CD4-positive, alpha-beta memory T cell (primary cell): ENCODE data around the gene UBE3C. TPM values are rescaled to one million over a fixed set of nuclear protein-coding genes. Genes with fewer than 3 reads are reported as not detected.
"Not testable (repeated sequence)": the region's sequence is repeated elsewhere in the genome, so short reads cannot be mapped to it uniquely, and the experiment has no call there.

ENCODE experiments used
- CTCF ChIA-PET: fragments of 350-600 bp; sonication (Branson Sonifier 250); formaldehyde crosslinking; loops from one replicate; lab custom pipeline; 2021; ENCODE audit warnings: inconsistent platforms; ENCODE audit not compliant: partially characterized antibody; lab: Charles Lee
- POLR2A ChIA-PET: fragments of 350-600 bp; sonication (Branson Sonifier 250); formaldehyde crosslinking; loops from one replicate; lab custom pipeline; 2021; ENCODE audit not compliant: partially characterized antibody; lab: Charles Lee
- DNase-seq, 5 donors: peaks; one replicate each; pipeline versions ENCODE4 v3.0.0 to v3.0.0-alpha.2; 2020 to 2022; ENCODE audit warnings: mixed read lengths in 1 of 5
- H3K27ac ChIP-seq: one replicate; pipeline ENCODE4 v1.7.0; 2013; ENCODE audit warnings: low read depth, low read length
- H3K27me3 ChIP-seq: 2 replicates; pipeline ENCODE4 v1.7.0; 2013; ENCODE audit warnings: mild to moderate bottlenecking, low read length, moderate library complexity; ENCODE audit not compliant: insufficient read depth
- H3K36me3 ChIP-seq: 2 replicates; pipeline ENCODE4 v1.7.0; 2013; ENCODE audit warnings: mild to moderate bottlenecking, low read length, moderate library complexity; ENCODE audit not compliant: insufficient read depth
- H3K4me1 ChIP-seq: 2 replicates; pipeline ENCODE4 v1.7.0; 2013; ENCODE audit warnings: mild to moderate bottlenecking, low read length, moderate library complexity; ENCODE audit not compliant: insufficient read depth
- H3K4me3 ChIP-seq, 2 donors: one replicate each; pipeline ENCODE4 v1.7.0; 2013; ENCODE audit warnings: low read length in 2 of 2, mild to moderate bottlenecking in 1 of 2
- H3K9me3 ChIP-seq, 2 donors: one replicate each; pipeline ENCODE4 v1.7.0; 2013; ENCODE audit warnings: low read length in 2 of 2, control low read depth in 1 of 2; ENCODE audit not compliant: control insufficient read depth in 1 of 2
- H3K27ac Mint-ChIP-seq, 7 donors: one replicate each; pipeline ENCODE4 v1.8.0; 2020 to 2021; ENCODE audit warnings: mixed read lengths in 7 of 7, mild to moderate bottlenecking in 6 of 7, inconsistent platforms in 3 of 7, moderate library complexity in 3 of 7
- H3K27me3 Mint-ChIP-seq, 2 donors: one replicate each; pipeline ENCODE4 v1.8.0; 2020 to 2021; ENCODE audit warnings: mixed read lengths in 2 of 2
- H3K36me3 Mint-ChIP-seq, 2 donors: one replicate each; pipeline ENCODE4 v1.8.0; 2020 to 2021; ENCODE audit warnings: mixed read lengths in 2 of 2, inconsistent platforms in 1 of 2, mild to moderate bottlenecking in 1 of 2
- H3K4me1 Mint-ChIP-seq, 4 donors: one replicate each; pipeline ENCODE4 v1.8.0; 2020 to 2021; ENCODE audit warnings: mixed read lengths in 4 of 4, mild to moderate bottlenecking in 1 of 4
- H3K4me3 Mint-ChIP-seq, 8 donors: one replicate each; pipeline ENCODE4 v1.8.0; 2020 to 2021; ENCODE audit warnings: mixed read lengths in 8 of 8, mild to moderate bottlenecking in 7 of 8, moderate library complexity in 6 of 8, inconsistent platforms in 3 of 8
- H3K9me3 Mint-ChIP-seq, 8 donors: one replicate each; pipeline ENCODE4 v1.8.0; 2020 to 2021; ENCODE audit warnings: mixed read lengths in 8 of 8, mild to moderate bottlenecking in 5 of 8, inconsistent platforms in 3 of 8, moderate library complexity in 1 of 8
- intact Hi-C: fragments of 100-400 bp; cut with micrococcal nuclease; formaldehyde crosslinking; loops from one replicate; pipeline ENCODE4 v1.15.1; 2023
- polyA plus RNA-seq, 2 donors: library from polyadenylated mRNA; unstranded; fragments of 300-500 nt; fragmentation: Illumina TruSeq; gene quantifications; one replicate each; pipeline ENCODE4 v1.2.3, GENCODE V29; 2021
- total RNA-seq, 2 experiments: library from RNA; stranded (reverse); gene quantifications; one replicate each; pipeline ENCODE4 v1.2.3, GENCODE V29; 2021

Gene UBE3C
- total and polyA plus RNA-seq, 4 experiments from 2014 or later: 32.6 to 59.7 (median 46.8) TPM

DNA sequence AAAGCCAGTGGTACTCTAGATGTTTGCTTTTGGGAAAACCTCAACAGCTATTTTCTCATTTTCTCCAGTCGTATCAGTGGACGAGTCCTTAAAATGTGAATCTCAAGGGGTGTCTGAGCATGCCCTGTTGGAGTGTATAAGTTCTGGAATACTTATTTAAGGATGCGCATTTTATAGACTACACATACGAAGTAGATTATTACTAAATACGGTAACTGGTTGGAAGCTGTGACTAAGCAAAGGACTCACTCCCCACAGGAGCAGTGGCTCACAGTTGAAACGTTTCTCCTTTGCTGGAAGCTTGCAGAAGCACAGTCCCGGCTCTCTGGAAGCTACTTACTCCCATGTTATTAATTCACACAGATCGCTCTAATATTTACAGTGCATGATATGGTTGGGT lies 107.3 kb downstream of the UBE3C start:
- Mint-ChIP-seq H3K27ac (peak overlapping the region in 2 of 7 donors; percentile 3 to 42), H3K9me3 (no peaks in the 10 kb centered on the region), H3K4me1 (peaks cover 0 to 6% (median 2%) of the 10 kb centered on the region in 4 donors), H3K4me3 (no peak overlapping the region), H3K36me3 (peaks cover 6 to 31% of the 10 kb centered on the region in 2 donors), H3K27me3 (no peaks in the 10 kb centered on the region)
- Histone ChIP-seq H3K4me1 (no peaks in the 10 kb centered on the region), H3K4me3 (no peak overlapping the region), H3K9me3 (no peaks in the 10 kb centered on the region), H3K36me3 (no peaks in the 10 kb centered on the region), H3K27me3 (no peaks in the 10 kb centered on the region), H3K27ac (no peak overlapping the region)
- POLR2A ChIA-PET: no interaction called here
- intact Hi-C loops: no loop called here
- CTCF ChIA-PET: interaction anchor here (0.9 to 1.4 kb wide), 2 partner anchors 16 to 37 kb away, joined by 3 read pairs; no protein-coding TSS in a partner anchor
- DNase-seq: no peak

DNA sequence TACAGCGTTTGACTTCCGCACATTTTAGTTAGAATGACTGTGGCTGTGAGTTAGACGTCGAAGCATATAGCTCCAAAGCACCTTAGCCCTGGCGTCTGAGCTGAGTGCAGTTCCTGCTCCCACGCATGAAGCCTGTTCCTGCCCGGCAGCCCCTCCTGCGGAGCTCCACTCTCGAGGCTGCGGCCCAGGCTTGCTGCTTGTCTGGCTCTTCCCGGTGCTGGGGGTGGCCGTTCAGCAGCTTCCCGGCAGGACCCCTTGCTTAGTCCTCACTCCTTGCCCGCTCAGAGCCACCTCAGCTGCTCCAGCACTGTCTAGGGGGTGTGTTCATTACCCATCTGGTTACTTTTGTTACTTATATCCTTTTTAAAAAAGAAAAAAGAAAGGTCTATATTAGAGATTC lies 109.9 kb downstream of the UBE3C start:
- intact Hi-C loops: no loop called here
- ChIA-PET CTCF (interaction anchor here (0.7 to 4.2 kb wide), 9 partner anchors 9 to 342 kb away, joined by 3 to 23 read pairs (median 4); no protein-coding TSS in a partner anchor), POLR2A (no interaction called here)
- H3K4me1 ChIP-seq: no peaks in the 10 kb centered on the region
- Mint-ChIP-seq H3K9me3 (no peaks in the 10 kb centered on the region), H3K27me3 (no peaks in the 10 kb centered on the region), H3K4me3 (no peak overlapping the region), H3K4me1 (peaks cover 0 to 3% (median 1%) of the 10 kb centered on the region in 4 donors), H3K36me3 (peaks cover 12 to 39% of the 10 kb centered on the region in 2 donors), H3K27ac (no peak overlapping the region)
- no peaks in the 10 kb centered on the region for H3K27me3 ChIP-seq
- no peak overlapping the region for H3K27ac ChIP-seq
- DNase-seq: no peak
- peaks cover 8% of the 10 kb centered on the region for H3K36me3 ChIP-seq
- H3K4me3 ChIP-seq: no peak overlapping the region
- H3K9me3 ChIP-seq: no peaks in the 10 kb centered on the region

DNA sequence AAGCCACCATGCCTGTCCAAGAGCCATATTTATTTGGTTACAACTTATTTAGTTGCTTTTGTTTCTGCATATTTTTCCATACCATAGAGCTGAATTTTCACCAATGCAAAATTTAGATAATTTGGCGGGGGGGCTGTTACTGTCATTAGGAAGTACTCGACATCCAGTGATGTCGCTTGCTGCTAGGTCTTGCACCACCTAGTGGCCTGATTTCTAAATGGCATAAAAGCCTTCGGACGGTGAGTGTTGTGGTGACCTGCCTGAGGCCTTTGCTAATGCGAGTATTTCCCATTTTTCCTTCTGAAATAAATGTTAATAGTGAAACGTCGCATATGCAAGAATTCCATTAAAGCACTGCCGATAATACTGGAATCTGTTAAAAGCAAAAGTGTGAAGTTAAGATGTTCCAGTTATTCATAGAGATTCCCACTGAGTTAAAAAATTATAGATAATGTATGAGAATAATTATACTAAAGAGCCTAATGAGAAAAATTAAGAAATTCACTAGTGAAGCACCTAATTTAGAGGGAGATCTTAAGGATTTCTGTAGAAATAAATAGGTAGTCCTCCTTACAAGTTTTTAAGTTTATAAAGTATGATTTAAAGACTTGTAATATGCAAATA lies 112.0 kb downstream of the UBE3C start:
- no peak overlapping the region for H3K4me3 Mint-ChIP-seq
- H3K9me3 Mint-ChIP-seq: no peaks in the 10 kb centered on the region
- intact Hi-C loops: loop anchor here (2.0 kb wide), 2 partner anchors 90 to 302 kb away; partner anchors contain the start of gene NOM1
- peak; percentile 40 to 55 (median 43) for DNase-seq
- H3K27ac Mint-ChIP-seq: peak overlapping the region in 4 of 7 donors; percentile 37 to 63 (median 56)
- ChIA-PET POLR2A (interaction anchor here (0.6 to 1.1 kb wide), 2 partner anchors 29 to 52 kb away, joined by 3 to 4 read pairs; no protein-coding TSS in a partner anchor), CTCF (interaction anchor here (1.0 to 4.2 kb wide), 11 partner anchors 10 to 301 kb away, joined by 3 to 23 read pairs (median 4); partner anchors contain the start of gene NOM1)
- Histone ChIP-seq H3K4me1 (no peaks in the 10 kb centered on the region), H3K36me3 (peaks cover 20% of the 10 kb centered on the region), H3K9me3 (no peaks in the 10 kb centered on the region), H3K4me3 (no peak overlapping the region), H3K27me3 (no peaks in the 10 kb centered on the region), H3K27ac (no peak overlapping the region)
- H3K36me3 Mint-ChIP-seq: peaks cover 23 to 52% of the 10 kb centered on the region in 2 donors
- no peaks in the 10 kb centered on the region for H3K27me3 Mint-ChIP-seq
- H3K4me1 Mint-ChIP-seq: peaks cover 0 to 3% (median 1%) of the 10 kb centered on the region in 4 donors

DNA sequence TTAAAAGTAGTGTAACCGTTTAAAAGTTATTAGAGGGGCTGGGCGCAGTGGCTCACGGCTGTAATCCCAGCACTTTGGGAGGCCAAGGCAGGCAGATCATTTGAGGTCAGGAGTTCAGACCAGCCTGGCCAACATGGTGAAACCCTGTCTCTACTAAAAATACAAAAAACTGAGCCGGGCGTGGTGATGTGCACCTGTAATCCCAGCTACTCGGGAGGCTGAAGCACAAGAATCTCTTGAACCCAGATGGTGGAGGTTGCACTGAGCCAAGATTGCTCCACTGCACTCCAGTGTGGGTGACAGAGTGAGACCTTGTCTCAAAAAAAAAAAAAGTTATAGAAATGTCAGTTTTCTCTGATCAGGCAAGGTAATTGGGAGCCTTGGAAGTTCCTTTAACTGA lies 113.1 kb downstream of the UBE3C start:
- H3K27me3 Mint-ChIP-seq, H3K4me3 Mint-ChIP-seq, DNase-seq, H3K9me3 Mint-ChIP-seq, H3K27ac ChIP-seq, POLR2A ChIA-PET, H3K27me3 ChIP-seq, H3K27ac Mint-ChIP-seq, H3K9me3 ChIP-seq, H3K4me1 Mint-ChIP-seq, H3K4me3 ChIP-seq, H3K4me1 ChIP-seq: not testable (repeated sequence)
- H3K36me3 Mint-ChIP-seq: peaks cover 28 to 55% of the 10 kb centered on the region in 2 donors
- CTCF ChIA-PET: interaction anchor here (1.4 to 2.8 kb wide), 3 partner anchors 19 to 302 kb away, joined by 3 to 12 read pairs (median 11); partner anchors contain the start of gene NOM1
- intact Hi-C loops: loop anchor here (2.0 kb wide), 2 partner anchors 89 to 303 kb away; partner anchors contain the start of gene NOM1
- peaks cover 24% of the 10 kb centered on the region for H3K36me3 ChIP-seq

DNA sequence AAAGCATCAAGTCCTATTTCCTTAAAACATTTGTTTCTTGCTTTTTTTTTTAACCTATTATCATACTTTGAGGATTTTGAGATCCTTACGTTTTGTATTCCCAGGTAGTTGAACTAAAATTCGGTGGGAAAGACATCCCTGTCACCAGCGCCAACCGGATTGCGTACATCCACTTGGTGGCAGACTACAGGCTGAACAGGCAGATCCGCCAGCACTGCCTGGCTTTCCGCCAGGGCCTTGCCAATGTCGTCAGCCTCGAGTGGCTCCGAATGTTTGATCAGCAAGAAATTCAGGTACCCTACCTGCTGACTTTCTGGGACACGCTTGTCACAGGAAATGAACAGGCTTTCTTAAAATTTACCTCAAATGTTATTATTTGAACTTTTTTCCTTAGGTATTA lies 115.1 kb downstream of the UBE3C start:
- no peaks in the 10 kb centered on the region for H3K9me3 Mint-ChIP-seq
- Histone ChIP-seq H3K4me1 (no peaks in the 10 kb centered on the region), H3K27ac (no peak overlapping the region), H3K4me3 (no peak overlapping the region), H3K36me3 (peaks cover 36% of the 10 kb centered on the region), H3K9me3 (no peaks in the 10 kb centered on the region), H3K27me3 (no peaks in the 10 kb centered on the region)
- DNase-seq: no peak
- intact Hi-C loops: no loop called here
- no peaks in the 10 kb centered on the region for H3K27me3 Mint-ChIP-seq
- H3K4me1 Mint-ChIP-seq: peaks cover 0 to 3% (median 1%) of the 10 kb centered on the region in 4 donors
- H3K36me3 Mint-ChIP-seq: peaks cover 34 to 60% of the 10 kb centered on the region in 2 donors
- no peak overlapping the region for H3K27ac Mint-ChIP-seq
- CTCF ChIA-PET: no interaction called here
- POLR2A ChIA-PET: no interaction called here
- H3K4me3 Mint-ChIP-seq: no peak overlapping the region

DNA sequence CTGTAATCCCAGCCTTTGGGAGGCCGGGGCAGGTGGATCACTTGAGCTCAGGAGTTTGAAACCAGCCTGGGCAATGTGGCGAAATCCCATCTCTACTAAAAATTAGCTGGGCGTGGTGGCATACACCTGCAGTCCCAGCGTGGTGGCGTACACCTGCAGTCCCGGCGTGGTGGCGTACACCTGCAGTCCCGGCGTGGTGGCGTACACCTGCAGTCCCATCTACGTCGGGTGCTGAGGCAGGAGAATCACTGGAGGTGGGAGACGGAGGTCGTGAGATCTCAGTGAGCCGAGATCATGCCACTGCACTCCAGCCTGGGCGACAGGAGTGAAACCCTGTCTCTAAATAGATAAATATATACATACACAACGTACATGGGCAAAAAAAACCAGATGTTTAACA lies 116.1 kb downstream of the UBE3C start:
- POLR2A ChIA-PET, H3K27me3 ChIP-seq, CTCF ChIA-PET, DNase-seq, H3K9me3 ChIP-seq, H3K27me3 Mint-ChIP-seq, H3K4me1 ChIP-seq, H3K4me3 Mint-ChIP-seq, H3K4me3 ChIP-seq, H3K27ac Mint-ChIP-seq, intact Hi-C loops, H3K27ac ChIP-seq, H3K4me1 Mint-ChIP-seq, H3K9me3 Mint-ChIP-seq: not testable (repeated sequence)
- peaks cover 42 to 61% of the 10 kb centered on the region in 2 donors for H3K36me3 Mint-ChIP-seq
- H3K36me3 ChIP-seq: peaks cover 45% of the 10 kb centered on the region

DNA sequence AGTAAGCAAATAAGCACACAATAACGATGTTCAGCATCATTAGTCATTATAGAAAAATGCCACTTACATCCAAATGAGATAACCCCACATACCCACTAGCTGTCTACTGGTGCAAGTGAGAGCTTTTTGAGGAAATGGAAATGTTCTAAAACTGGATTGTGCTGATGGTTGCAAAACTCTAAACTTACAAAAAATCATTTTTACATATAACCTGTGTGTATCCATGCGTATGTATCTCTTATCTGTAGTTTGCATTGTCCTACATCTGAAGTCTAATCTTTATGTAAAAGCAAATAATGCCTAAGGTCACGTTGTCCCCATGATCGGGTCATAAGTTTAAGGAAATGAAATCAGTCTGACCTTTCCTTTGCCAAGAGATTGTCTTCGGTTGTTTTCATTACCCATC lies 116.5 kb downstream of the UBE3C start:
- Histone ChIP-seq H3K4me3 (no peak overlapping the region), H3K9me3 (no peaks in the 10 kb centered on the region), H3K27me3 (no peaks in the 10 kb centered on the region), H3K36me3 (peaks cover 50% of the 10 kb centered on the region), H3K4me1 (no peaks in the 10 kb centered on the region), H3K27ac (no peak overlapping the region)
- peaks cover 46 to 63% of the 10 kb centered on the region in 2 donors for H3K36me3 Mint-ChIP-seq
- H3K27ac Mint-ChIP-seq: no peak overlapping the region
- no peak for DNase-seq
- CTCF ChIA-PET: no interaction called here
- H3K4me3 Mint-ChIP-seq: no peak overlapping the region
- H3K27me3 Mint-ChIP-seq: no peaks in the 10 kb centered on the region
- POLR2A ChIA-PET: no interaction called here
- peaks cover 0 to under 1% (median 0%) of the 10 kb centered on the region in 8 donors for H3K9me3 Mint-ChIP-seq
- intact Hi-C loops: no loop called here
- H3K4me1 Mint-ChIP-seq: peaks cover 0 to 3% (median 1%) of the 10 kb centered on the region in 4 donors
